GDM1 (cell line): ENCODE results near the gene NME1.
"Not testable (repeated sequence)": the region's sequence is repeated elsewhere in the genome, so short reads cannot be mapped to it uniquely, and the experiment has no call there.

ENCODE experiments used
- DNase-seq: peaks from one replicate; lab custom pipeline; 2025; lab: John Stamatoyannopoulos, UW

The NME1 gene

DNA sequence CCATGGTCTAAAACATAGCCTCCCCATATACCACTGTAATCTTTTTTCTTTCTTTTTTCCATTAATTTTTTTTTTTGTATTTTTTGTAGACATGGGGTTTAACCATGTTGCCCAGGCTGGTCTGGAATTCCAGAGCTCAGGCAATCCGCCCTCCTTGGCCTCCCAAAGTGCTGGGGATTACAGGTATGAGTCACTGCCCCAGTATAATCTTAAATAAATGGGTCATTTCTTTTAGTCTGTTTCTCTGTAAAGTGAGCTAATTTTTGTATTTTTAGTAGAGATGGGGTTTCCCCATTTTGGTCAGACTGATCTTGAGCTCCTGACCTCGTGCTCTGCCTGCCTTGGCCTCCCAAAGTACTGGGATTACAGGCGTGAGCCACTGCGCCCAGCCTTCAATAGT lies 5.7 kb upstream of the NME1 start:
- no peak for DNase-seq

DNA sequence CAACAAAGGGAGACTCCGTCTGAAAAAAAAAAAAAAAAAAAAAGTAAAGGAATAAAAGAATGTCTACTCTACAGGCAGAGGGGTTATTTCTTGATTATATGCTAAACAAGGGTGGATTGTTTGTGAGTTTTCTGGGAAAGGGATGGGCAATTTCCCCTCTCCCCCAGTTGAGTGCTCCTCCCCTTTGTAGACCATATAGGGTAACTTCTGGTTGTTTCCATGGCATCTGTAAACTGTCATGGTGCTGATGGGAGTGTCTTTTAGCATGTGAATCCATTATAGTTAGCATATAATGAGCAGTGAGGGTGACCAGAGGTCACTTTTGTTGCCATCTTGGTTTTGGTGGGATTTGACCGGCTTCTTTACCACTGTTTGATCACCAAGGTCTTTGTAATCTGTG lies 4.2 kb upstream of the NME1 start:
- DNase-seq = no peak

DNA sequence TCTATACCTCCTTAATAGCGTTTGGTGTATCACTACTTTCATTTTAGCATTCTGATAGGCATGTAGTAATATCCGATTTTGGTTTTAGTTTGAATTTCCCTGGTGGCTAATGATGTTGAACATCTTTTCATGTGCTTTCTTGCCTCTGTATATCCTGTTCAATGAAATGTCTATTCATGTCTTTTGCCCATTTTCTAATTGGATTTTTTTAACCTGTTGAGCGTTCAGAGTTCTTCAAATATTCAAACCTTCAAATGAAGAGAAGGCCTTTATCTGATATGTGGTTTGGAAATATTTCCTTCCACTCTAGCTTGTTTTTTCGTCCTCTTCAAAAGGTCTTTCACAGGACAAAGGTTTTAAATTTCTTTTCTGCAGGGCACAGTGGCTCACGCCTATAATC lies 2.4 kb upstream of the NME1 start:
- no peak for DNase-seq

DNA sequence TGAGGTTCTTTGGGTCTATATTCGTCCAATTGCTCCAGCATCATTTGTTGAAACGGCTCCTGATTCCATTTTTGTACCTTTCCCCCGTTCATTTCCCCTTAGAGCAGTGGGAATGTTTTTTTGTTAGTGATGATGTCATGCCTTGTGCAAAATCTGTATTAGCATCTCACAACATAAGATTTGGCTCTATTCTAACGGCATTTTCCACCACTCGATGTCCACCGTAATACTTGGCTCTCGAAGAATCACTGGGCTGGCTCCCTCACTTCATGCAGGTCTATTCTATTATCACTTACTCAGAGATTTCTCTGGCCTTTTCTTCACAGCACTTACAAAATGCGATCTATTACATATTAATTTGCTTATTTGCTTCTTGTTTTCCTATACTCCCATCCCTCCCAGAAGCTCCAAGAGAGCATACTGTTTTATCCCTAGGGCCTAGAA lies 571 bp upstream of the NME1 start:
- DNase-seq = no peak

DNA sequence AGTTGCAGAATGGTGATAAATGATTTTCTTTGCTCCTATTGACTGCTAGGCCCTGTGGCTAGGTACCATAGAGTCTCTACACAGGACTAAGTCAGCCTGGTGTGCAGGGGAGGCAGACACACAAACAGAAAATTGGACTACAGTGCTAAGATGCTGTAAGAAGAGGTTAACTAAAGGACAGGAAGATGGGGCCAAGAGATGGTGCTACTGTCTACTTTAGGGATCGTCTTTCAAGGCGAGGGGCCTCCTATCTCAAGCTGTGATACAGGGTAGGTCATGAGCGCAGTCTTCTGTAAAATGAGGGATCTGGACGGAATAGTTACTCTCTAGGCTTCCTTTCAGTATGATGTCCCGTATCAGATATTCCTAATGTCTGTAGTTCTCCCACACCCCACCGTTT lies 817 bp downstream of the NME1 start:
- DNase-seq = no peak

DNA sequence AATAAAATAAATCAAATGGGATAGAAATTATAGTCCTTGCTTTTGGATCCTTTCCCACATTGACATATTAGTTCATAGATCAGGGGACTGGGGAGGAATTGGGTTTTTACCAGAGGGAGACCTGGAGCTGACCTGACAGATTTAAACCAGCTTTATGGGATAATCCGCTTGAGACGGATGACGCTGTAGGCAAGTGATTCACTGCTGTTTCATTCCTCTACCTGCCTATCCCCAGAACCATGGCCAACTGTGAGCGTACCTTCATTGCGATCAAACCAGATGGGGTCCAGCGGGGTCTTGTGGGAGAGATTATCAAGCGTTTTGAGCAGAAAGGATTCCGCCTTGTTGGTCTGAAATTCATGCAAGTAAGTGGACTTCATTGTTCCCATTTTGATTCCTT lies 2.1 kb downstream of the NME1 start:
- no peak for DNase-seq

DNA sequence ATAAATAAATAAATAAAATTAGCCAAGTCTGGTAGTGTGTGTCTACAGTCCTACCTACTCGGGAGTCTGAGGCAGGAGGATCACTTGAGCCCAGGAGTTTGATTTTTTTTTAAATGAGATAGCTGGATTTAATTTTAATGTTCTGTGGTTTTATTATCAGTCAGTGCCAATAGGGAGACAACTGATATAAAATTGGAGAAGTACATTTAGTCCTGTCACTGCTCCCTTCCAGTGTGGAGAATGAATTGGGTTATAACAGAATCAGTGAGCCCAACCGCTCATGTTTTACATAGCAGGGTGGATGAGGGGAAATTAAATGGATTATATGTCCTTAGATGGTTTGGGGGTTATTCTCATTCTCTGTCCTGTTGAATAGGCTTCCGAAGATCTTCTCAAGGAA lies 6.2 kb downstream of the NME1 start:
- no peak for DNase-seq

DNA sequence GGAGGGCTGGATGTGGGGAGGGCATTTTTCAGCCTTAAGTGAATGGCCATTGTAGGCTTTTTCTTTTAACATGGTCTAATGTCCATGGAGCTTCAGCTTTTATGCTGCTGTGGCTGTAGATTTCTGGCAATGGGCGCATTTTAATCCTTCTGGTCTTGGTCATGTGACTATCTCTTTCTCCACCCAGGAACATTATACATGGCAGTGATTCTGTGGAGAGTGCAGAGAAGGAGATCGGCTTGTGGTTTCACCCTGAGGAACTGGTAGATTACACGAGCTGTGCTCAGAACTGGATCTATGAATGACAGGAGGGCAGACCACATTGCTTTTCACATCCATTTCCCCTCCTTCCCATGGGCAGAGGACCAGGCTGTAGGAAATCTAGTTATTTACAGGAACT lies 8.2 kb downstream of the NME1 start:
- no peak for DNase-seq

DNA sequence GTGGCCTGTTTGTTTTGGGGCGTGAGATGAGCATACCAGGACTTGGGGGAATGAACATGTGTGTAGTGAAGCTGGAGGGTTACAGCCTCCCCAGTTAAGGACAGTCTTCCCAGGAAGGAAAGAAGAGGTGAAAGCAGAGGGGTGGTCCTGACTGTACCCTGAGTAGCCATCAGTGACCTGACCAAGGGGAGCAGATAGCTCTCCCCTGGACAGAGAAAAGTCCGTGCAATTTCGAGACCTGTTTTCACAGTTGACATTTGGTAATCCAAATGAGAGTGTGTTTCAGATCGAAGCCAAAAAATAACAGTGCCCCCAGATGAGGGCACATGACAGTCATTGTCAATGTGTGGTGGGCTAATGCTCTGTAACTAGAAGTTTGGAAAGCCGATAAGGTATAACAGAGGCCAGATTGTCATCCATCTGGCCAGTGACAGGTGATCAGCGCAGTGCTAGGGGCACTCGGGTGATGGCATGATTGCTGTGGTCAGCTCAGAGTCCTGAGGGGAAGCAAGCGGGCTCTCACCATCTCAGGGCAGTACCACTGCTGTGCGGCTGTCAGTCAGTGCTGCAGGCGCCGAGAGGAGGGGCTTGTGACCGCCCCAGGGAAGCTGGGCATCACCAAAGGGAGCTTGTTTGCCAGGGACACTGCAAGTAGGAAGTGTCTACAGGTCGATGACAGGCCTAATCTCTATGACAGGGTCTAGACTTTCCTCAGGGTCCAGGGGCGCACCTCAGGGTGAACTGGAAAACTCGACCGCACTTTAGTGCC lies 11.7 kb downstream of the NME1 start:
- DNase-seq = no peak

DNA sequence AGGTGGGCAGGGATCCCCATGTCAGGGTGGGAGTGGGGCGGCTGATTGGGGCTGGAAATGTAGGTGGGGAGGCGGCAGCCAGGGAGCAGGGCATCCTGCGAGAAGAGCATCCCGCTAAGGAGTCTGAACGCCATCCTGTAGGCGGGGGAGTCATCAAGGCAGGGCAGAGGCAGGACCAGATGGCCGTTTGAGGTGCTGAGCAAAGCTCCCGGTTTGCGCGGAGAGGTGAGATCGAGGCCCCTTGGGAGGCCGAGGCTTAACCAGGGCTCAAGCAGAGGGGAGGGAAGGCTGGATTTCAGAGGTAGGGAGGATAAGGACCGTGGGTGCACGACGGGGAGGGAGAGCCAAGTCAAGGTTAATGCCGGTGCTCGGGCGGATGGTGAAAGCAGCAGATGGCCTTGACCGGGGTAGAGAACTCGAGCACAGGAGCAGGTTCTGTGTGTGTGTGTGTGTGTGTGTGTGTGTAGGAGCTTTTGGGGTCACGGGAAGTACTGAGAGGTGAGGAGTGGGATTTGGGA lies 12.4 kb downstream of the NME1 start:
- no peak for DNase-seq

DNA sequence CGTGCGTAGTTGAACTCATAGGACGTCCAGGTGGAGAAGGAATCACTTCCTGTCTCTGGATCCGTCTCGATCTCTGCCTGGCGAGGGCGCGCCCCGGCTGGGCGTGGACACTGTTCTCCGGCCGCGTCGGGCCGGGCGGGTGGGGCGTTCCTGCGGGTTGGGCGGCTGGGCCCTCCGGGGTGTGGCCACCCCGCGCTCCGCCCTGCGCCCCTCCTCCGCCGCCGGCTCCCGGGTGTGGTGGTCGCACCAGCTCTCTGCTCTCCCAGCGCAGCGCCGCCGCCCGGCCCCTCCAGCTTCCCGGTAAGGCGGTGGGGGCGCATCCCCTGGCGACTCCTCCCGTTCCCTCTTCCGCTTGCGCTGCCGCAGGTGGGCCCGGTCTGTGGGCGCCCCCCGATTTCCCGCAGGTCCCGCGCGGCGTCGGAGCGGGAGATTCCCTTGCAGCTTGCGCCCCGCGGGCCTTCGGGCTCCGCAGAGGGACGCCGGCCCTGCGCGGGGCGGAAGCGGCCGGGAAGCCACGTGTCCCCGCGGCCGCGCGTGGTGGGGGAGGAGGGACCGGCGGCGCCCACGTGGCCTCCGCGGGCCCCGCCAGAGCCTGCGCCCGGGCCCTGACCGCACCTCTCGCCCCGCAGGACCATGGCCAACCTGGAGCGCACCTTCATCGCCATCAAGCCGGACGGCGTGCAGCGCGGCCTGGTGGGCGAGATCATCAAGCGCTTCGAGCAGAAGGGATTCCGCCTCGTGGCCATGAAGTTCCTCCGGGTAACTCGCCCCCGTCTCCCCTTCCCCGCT lies 13.0 kb downstream of the NME1 start, which contains the start of gene NME2:
Gene NME2, plus strand, starts transcription at position 214 of the 789 bp plus-strand sequence. Its CDS starts 420 bp downstream, at position 634.
- peak; percentile 71 for DNase-seq

DNA sequence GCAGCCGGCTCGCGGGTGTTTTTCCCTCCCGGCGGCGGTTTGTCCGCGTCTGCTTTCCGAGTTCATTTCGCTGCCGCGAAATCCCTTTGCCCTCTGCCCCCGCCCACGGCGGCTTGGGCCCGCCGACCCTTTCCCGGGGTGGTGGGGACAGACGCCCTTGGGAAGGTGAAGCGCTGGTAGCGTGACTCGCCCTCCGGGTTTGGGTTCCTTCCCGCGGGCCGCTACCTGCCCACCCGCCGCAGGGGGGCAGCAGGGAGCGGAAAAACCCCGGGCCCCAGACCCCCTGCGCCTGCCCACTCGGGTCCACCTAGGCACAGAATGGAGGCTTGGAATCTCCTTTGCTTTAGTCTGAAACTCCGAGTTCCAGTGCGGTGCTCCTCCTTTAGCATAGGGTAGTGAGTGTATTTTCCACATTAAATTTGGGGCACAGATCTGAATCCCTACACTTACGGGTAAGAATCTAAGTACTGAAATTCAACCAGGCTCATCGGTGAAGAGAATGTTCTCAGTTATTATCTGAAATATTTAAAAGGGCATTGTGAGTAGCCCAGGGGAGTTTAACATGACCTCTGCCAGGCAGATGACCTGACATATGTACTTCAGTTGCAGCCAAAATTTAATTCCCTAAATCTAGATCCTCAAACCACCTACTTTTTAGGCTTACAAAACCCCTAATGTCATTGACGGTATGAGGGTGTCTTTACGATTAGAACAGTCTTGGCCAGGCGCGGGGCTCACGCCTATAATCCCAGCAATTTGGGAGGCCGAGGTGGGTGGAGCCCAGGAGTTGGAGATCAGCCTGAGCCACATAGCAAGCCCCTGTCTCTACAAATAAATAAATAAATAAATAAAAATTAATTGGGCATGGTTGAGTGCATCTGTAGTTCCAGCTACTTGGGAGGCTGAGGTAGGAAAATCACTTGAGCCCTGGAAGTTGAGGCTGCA lies 13.9 kb downstream of the NME1 start:
- peak; percentile 41 for DNase-seq

DNA sequence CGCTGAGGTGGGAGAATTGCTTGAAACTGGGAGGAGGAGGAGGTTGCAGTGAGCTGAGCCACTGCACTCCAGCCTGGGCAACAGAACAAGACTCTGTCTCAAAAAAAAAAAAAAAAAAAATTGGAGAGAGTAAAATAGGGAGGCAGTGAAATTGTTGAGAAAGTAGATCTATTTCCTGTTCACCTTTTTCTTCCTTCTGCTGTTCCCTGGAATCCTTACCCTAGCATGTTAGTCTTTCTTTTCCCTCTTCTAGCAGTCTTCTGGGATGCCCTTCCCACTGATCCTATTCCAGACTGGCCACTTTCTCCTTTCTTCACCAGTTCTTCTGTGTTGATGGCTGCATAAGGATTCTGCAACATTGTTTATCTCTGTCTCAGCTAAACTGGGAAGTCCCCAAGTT lies 16.0 kb downstream of the NME1 start:
- no peak for DNase-seq

DNA sequence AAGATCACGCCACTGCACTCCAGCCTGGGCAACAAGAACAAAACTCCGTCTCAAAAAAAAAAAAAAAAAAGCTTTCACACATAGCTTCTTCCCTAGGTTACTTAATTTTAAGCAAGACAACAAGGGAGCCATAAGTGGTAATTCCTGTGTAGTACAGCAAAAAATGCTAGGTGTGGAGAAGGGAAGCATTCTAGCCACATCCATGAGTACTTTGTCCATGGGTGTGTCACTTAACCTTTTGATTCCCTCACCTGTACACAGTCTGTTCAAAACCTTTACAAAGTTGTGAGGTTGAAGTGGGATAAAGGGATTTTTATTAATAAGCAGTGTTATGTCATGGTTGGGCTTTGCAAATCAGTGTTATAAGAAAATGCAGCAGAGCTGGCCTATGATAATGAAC lies 17.4 kb downstream of the NME1 start:
- no peak for DNase-seq

DNA sequence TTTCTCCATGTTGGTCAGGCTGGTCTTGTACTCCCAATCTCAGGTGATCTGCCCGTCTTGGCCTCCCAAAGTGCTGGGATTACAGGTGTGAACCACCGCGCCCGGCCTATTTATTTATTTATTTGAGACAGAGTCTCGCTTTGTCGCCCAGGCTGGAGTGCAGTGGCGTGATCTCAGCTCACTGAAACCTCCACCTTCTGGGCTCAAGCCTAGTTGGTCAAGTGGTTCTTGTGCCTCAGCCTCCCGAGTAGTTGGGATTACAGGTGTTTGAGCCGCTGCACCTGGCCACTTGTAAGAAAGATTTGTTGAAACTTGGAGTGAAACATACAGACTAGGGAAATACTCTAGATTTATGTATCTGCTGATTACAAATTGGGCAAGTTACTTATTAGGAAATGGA lies 18.7 kb downstream of the NME1 start:
- DNase-seq = not testable (repeated sequence)

DNA sequence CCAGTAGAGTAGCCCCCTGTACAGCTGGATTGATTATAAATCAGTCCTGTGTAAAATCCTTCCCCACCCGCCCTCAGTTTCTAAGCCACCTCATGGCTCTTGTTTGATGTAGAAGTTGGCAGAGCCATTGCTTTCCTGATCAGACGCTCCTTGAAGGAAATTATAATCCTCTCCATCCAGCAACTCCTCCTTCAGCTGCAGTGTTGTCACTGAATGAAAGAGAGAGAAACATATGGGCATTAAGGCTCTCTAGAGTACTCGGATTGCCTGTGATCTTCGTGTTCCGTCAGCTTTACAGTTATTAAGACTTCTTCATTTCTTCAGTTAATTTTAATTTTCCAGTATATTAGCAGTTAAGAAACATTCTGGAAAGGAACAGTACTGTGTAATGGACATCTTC lies 27.1 kb downstream of the NME1 start:
- DNase-seq = no peak

DNA sequence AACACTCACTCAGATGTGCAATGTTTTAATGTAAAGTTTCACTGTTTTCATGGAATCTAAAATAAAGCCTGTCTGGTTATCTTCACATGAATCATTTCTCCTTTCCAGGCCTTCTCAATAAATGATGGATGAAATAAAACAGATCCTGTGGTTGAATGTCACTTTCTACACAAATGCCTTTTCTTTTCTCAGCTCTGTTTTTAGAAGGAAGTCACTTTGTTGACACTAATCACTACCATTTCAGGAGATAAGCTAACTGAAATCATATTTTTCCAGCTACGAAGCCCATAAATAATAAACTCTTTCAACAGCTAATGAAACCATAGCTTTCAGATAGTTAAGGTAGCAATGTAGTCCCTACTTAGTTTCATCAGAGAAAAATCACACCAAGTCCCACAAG lies 30.8 kb downstream of the NME1 start:
- DNase-seq = no peak

DNA sequence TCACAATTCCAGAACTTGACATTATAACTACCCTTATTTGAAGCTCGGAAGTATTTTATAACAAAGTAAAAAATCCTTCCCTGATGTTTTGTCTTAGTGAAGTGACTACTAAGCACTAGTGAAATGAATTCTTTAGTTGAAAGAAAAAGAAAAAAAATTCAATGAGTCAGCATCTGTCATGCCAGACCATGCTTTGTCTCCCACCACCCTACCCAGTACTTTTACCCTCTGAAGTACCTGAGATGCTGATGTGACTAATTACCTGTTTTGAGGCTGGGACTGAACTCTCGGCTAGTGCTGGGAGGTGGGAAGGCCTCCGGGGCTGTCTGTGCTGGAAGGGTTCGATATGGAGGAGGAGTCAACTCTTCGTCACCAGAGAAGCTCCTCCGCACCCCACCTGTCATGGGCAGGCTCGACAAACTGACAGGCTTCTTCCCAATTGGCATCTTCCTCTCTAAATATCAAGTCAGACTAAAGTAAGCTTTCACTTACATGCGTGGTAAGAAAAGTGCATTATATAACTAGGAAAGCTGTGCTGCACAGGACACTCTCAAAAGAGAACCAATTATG lies 32.5 kb downstream of the NME1 start:
- no peak for DNase-seq

DNA sequence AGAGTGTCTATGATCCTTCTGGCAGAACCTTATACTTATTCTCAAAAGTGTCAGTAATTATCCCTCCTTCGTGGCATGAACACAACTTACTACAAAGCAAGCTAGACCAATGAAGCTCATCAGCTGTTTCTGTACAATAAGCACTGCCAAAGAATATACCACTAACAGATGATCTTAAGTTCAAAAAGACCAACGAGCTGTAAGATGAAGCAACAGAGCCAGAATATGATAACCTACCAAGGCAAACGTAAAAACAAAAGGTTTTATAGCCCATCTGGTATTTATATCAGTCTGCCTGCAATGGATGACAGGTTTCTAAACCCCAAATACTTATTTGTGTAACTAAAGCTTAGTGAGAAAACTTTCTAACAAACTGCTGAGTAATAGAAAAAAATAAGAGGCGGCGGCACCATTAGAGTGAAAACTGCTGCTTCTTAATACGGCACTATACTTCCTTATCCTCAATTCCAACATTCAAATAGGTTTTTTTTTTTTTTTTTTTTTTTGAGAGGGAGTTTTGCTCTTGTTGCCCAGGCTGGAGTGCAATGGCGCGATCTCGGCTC lies 35.0 kb downstream of the NME1 start:
- no peak for DNase-seq

DNA sequence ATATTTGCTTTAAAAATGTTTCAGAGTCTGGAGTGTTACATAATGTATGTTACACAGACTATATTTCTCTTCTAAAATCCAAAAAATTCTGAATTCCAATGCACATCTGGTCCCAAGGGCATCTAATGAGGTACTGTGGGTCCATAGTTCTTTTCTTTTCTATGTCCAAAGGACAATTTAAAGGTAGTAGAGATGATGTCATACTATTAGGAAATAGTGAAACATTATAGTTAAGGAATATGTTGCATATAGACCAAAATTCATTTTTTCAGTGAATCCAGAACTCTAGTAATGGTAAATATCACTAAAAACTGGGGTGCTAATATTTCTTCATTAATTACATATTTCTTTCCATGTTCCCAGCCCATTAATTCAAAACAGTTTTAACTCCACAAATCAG lies 35.8 kb downstream of the NME1 start:
- DNase-seq = no peak

DNA sequence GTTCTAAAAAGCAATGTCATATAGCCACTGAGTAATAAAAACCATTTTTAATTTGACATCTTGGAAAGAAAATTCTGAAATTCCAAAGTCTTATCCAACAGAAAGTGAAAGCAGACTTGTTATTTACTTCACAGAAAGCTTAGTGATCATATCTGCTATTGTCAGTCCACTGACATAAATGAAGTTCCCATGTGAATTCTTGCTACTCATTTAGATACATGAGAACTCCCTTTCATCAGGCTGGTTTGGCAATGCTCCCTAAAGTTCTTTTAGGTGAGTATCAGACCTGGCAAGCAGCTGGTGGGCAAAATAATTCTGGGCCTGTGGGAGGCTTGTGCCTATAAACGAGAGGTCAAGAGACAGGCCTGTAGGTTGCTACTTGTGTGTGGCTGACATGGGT lies 36.3 kb downstream of the NME1 start:
- no peak for DNase-seq
